HepG2 (cell line): Measurements from ENCODE around the gene P4HB. TPM values are rescaled to one million over a fixed set of nuclear protein-coding genes. Genes with fewer than 3 reads are reported as not detected.

ENCODE experiments used
- ATAC-seq: fragments of 200-7000 bp; cut with Tn5 transposase; 3 replicates; pipeline ENCODE4 v1.9.1; 2020; ENCODE audit warnings: mild to moderate bottlenecking, moderate library complexity
- BruUV-seq: library from RNA; stranded (reverse); fragments of 400-500 nt; replicated peaks from 2 replicates; lab custom pipeline; 2021; lab: Mats Ljungman, UMichigan
- CTCF ChIA-PET: fragments of 300-600 bp; formaldehyde crosslinking; extraction: SDS; loops from one replicate; lab custom pipeline; 2021; ENCODE audit warnings: low total read pairs, inconsistent platforms, low intra/inter-chr PET ratio; lab: Yijun Ruan, JAX
- POLR2A ChIA-PET: fragments of 350-600 bp; sonication (Branson Sonifier 250); formaldehyde crosslinking; loops from one replicate; lab custom pipeline; 2020; ENCODE audit warnings: antibody characterized with exemption, inconsistent platforms; lab: Yijun Ruan, JAX
- DNase-seq: peaks from one replicate; pipeline ENCODE4 v3.0.0-alpha.2; 2015; ENCODE audit warnings: low spot score
- FAIRE-seq: peaks from 3 replicates; lab custom pipeline; 2011; peaks lifted over from hg19 to GRCh38; lab: Jason Lieb, UNC
- H2AFZ ChIP-seq: one replicate; pipeline ENCODE4 v1.6.1; 2011; ENCODE audit warnings: low read length, inconsistent platforms
- H3K27ac ChIP-seq: fragments of 300-600 bp; 3 replicates; pipeline ENCODE4 v1.8.0; 2011; ENCODE audit warnings: mixed run types, mild to moderate bottlenecking, mixed read lengths, low read length, inconsistent platforms; ENCODE audit not compliant: insufficient read depth; ENCODE audit errors: extremely low read length
- H3K27me3 ChIP-seq, 2 experiments: fragments of 200-600 bp in 1 of 2; 2 replicates in 1 of 2; 3 replicates in 1 of 2; pipeline versions ENCODE4 v1.6.0 to v1.8.0; 2011; ENCODE audit warnings: low read length in 2 of 2, mild to moderate bottlenecking in 2 of 2, moderate library complexity in 2 of 2, inconsistent platforms in 1 of 2; ENCODE audit not compliant: insufficient read depth in 2 of 2, control insufficient read depth in 1 of 2
- H3K36me3 ChIP-seq, 2 experiments: fragments of 200-600 bp in 1 of 2; replicated peaks in 1 of 2; 2 replicates in 1 of 2; 3 replicates in 1 of 2; pipeline versions ENCODE4 v1.5.1 to v1.8.0; 2011; ENCODE audit warnings: low read length in 2 of 2, inconsistent platforms in 1 of 2; ENCODE audit not compliant: insufficient read depth in 2 of 2, control insufficient read depth in 1 of 2
- H3K4me1 ChIP-seq: 2 replicates; pipeline ENCODE4 v1.5.1; 2012; ENCODE audit warnings: low read length, inconsistent platforms; ENCODE audit not compliant: insufficient read depth
- H3K4me2 ChIP-seq: 2 replicates; pipeline ENCODE4 v1.6.0; 2011; ENCODE audit warnings: low read depth, low read length, inconsistent platforms
- H3K4me3 ChIP-seq, 3 experiments: fragments of 200-600 bp in 1 of 3; sonication (generic), shearing (Covaris generic) in 1 of 3; replicated peaks in 1 of 3; 2 replicates each; pipeline ENCODE4 v1.5.1; 2011 to 2016; ENCODE audit warnings: low read length in 3 of 3, inconsistent platforms in 2 of 3, low read depth in 2 of 3, mild to moderate bottlenecking in 2 of 3, control low read depth in 1 of 3, mixed read lengths in 1 of 3; ENCODE audit not compliant: insufficient read depth in 1 of 3
- H3K79me2 ChIP-seq: one replicate; pipeline ENCODE4 v1.6.1; 2011; ENCODE audit warnings: low read length, inconsistent platforms; ENCODE audit not compliant: insufficient read depth
- H3K9ac ChIP-seq: 2 replicates; pipeline ENCODE4 v1.6.0; 2011; ENCODE audit warnings: mild to moderate bottlenecking, low read depth, low read length, inconsistent platforms; ENCODE audit not compliant: insufficient read depth
- H3K9me3 ChIP-seq: 2 replicates; pipeline ENCODE4 v1.5.1; 2012; ENCODE audit warnings: mild to moderate bottlenecking, low read length
- H4K20me1 ChIP-seq: 2 replicates; pipeline ENCODE4 v1.6.0; 2011; ENCODE audit warnings: inconsistent platforms, mild to moderate bottlenecking, low read length, moderate library complexity; ENCODE audit not compliant: insufficient read depth
- CSRNP1 ChIP-seq: sonication (generic); formaldehyde crosslinking; IDR thresholded peaks from 2 replicates; pipeline ENCODE4 v1.8.1; 2023; ENCODE audit warnings: mild to moderate bottlenecking, missing genetic modification reagents
- DRAP1 ChIP-seq: IDR thresholded peaks from 2 replicates; pipeline ENCODE4 v1.6.1; 2016; ENCODE audit warnings: missing genetic modification reagents, missing compliant biosample characterization
- PLRG1 ChIP-seq: fragments of 450-650 bp; conservative IDR thresholded peaks from 2 replicates; pipeline ENCODE4 v1.6.1; 2016
- PRDM4 ChIP-seq: sonication (generic); formaldehyde crosslinking; IDR thresholded peaks from 2 replicates; pipeline ENCODE4 v1.9.0; 2021; ENCODE audit warnings: missing genetic modification reagents, borderline replicate concordance
- RFXANK ChIP-seq: IDR thresholded peaks from 2 replicates; pipeline ENCODE4 v1.6.1; 2016
- TOE1 ChIP-seq: sonication (generic); formaldehyde crosslinking; IDR thresholded peaks from 2 replicates; pipeline ENCODE4 v1.4.0; 2020; ENCODE audit warnings: mild to moderate bottlenecking, missing genetic modification reagents
- ZNF609 ChIP-seq: sonication (generic); formaldehyde crosslinking; IDR thresholded peaks from 2 replicates; pipeline ENCODE4 v1.4.0; 2020; ENCODE audit warnings: mild to moderate bottlenecking, missing genetic modification reagents, borderline replicate concordance
- ZNF703 ChIP-seq: sonication (generic); formaldehyde crosslinking; IDR thresholded peaks from 2 replicates; pipeline ENCODE4 v1.5.1; 2020; ENCODE audit warnings: missing genetic modification reagents, mild to moderate bottlenecking, moderate library complexity, borderline replicate concordance
- ZNF749 ChIP-seq: sonication (generic); formaldehyde crosslinking; IDR thresholded peaks from 2 replicates; pipeline ENCODE4 v1.8.0; 2022; ENCODE audit warnings: mild to moderate bottlenecking, missing genetic modification reagents, moderate library complexity, borderline replicate concordance
- WGBS: methylation state at CpG from one replicate; pipeline ENCODE4 v1.1.6; 2017; ENCODE audit warnings: low lambda C conversion rate; 5-methylcytosine and 5-hydroxymethylcytosine counted together
- in situ Hi-C: cut with HindIII; loops from 2 replicates; pipeline ENCODE4 v1.10.0; 2017; ENCODE audit warnings: low pct_unique_long_range_greater_than_20kb; ENCODE audit not compliant: extremely low pct_ligation_motif_present
- intact Hi-C: fragments of 100-400 bp; cut with micrococcal nuclease; formaldehyde crosslinking; loops from one replicate; pipeline ENCODE4 v1.10.0; 2022; ENCODE audit not compliant: unreplicated experiment
- polyA plus RNA-seq, 8 experiments: library from polyadenylated mRNA; depleted of rRNA in 3 of 8; stranded (reverse) in 7 of 8; unstranded in 1 of 8; fragments of >200 nt; fragmentation: Illumina TruSeq in 4 of 8; extraction: Trizol in 4 of 8; gene quantifications; 2 replicates each; pipeline versions ENCODE4 v1.2.1 to v1.2.3, GENCODE V29; 2011 to 2016; ENCODE audit warnings: low read depth in 4 of 8, missing spikeins in 1 of 8, mixed read lengths in 1 of 8; ENCODE audit not compliant: insufficient read depth in 1 of 8
- total RNA-seq, 5 experiments: library from RNA; depleted of rRNA; stranded (reverse); fragments of >200 nt; fragmentation: Illumina TruSeq; extraction: Trizol; gene quantifications; 2 replicates each; pipeline ENCODE4 v1.2.3, GENCODE V29; 2016; ENCODE audit warnings: low read depth in 1 of 5

The P4HB gene
- total and polyA plus RNA-seq, 2 of the 13 experiments (the other 11 are each of a cell fraction or from before 2014, with no cell fraction given), result 185 to 782 TPM

GRCh38 chr17:81870131-81870980, 10.0 kb upstream of the P4HB start:
- Histone ChIP-seq H2AFZ (no peak overlapping the region), H3K4me2 (peak overlapping the region; percentile 75), H3K4me3 (peak overlapping the region; percentile 72 to 92 (median 85)), H3K79me2 (peaks cover 24% of the 10 kb centered on the region), H3K9ac (peak overlapping the region; percentile 88), H3K27ac (peak overlapping the region; percentile 80), H3K36me3 (peaks cover 15 to 20% of the 10 kb centered on the region in 2 experiments), H4K20me1 (peaks cover 40% of the 10 kb centered on the region; the same call in 1 of the 2 replicates), H3K4me1 (peaks cover 65% of the 10 kb centered on the region), H3K9me3 (no peaks in the 10 kb centered on the region), H3K27me3 (no peaks in the 10 kb centered on the region)
- FAIRE-seq, result no peak
- WGBS, result 0% methylated on average over 8 of the region's 65 CpGs
- in situ Hi-C loops, result no loop called here
- ChIA-PET CTCF (interaction anchor here (1.4 kb wide), 1 partner anchor 151 kb away, joined by 3 read pairs; no protein-coding TSS in a partner anchor), POLR2A (interaction anchor here (0.8 to 4.3 kb wide), 20 partner anchors 9 to 232 kb away, joined by 3 to 26 read pairs (median 7); partner anchors contain the start of genes ALYREF, ANAPC11, CENPX and DCXR)
- no peak for DNase-seq
- ATAC-seq, result peak; percentile 3
- intact Hi-C loops, result loop anchor here (5.0 kb wide), 1 partner anchor 42 kb away; the partner anchor contains the start of gene PCYT2
- no TSS peak for BruUV-seq
- no peak; the same call in 1 of the 2 replicates for TF ChIP-seq ZNF749 (CRISPR knock-in tag)
- TF ChIP-seq DRAP1 (CRISPR knock-in tag), result peak; percentile 10; the same call in 1 of the 2 replicates
- TF ChIP-seq PRDM4, result no peak
- TF ChIP-seq TOE1 (CRISPR knock-in tag), result no peak
- no peak for TF ChIP-seq RFXANK (CRISPR knock-in tag)
- TF ChIP-seq CSRNP1 (CRISPR knock-in tag), result no peak
- no peak for TF ChIP-seq PLRG1
- TF ChIP-seq ZNF609 (CRISPR knock-in tag), result peak; percentile 51; the same call in 1 of the 2 replicates
- no peak for TF ChIP-seq ZNF703 (CRISPR knock-in tag)
